Measurements from ENCODE around the gene DOK7.

The DOK7 gene

GRCh38 chr4:3462790-3463415, at the start of gene DOK7:
Gene DOK7, plus strand, starts transcription at chr4:3463306. Its CDS starts 70 bp downstream, at chr4:3463376.
- no peak for DNase-seq (ENCODE audit: low read depth)

- no peak for DNase-seq (ENCODE audit: low read depth)
These were observed 49.3 kb upstream of the DOK7 start for GRCh38 chr4:3413675-3414420.

DNA sequence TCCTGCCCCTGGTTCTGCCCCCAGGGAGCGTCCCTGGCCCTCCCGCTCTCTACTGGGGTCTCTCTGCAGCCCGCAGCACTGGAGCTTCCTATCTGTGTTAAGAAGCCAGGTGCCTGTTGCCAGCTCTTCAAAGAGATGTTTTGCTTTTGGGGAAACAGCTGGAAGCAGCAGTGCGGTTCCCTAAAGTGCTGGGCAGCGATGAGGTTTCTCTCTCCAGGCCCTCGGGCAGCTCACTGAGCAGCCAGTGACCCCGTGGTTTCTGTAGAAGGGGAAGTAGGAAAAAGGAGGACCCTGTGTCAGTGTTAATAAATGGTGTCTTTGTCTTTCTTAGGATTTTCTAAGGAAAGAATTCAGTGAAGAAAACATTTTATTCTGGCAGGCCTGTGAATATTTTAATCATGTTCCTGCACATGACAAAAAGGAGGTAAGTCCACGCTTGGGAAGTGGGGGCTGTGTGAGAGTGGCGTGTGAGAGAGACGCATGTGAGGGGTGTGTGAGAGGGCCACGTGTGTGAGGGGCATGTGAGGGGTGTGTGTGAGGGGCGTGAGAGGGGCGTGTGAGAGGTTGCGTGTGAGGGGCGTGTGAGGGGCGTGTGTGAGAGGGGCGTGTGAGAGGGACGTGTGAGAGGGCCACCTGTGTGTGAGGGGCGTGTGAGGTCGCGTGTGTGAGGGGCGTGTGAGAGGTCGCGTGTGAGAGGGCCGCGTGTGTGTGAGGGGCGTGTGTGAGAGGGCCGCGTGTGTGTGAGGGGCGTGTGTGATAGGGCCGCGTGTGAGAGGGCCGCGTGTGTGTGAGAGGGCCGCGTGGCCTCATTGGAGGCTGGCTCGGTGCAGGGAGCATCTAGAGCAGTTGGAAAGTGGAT, 48.5 kb upstream of the DOK7 start:
- no peak for DNase-seq (ENCODE audit: low read depth)

- DNase-seq (ENCODE audit: low read depth), result no peak
These were observed 47.5 kb upstream of the DOK7 start for GRCh38 chr4:3415471-3416141.

DNA sequence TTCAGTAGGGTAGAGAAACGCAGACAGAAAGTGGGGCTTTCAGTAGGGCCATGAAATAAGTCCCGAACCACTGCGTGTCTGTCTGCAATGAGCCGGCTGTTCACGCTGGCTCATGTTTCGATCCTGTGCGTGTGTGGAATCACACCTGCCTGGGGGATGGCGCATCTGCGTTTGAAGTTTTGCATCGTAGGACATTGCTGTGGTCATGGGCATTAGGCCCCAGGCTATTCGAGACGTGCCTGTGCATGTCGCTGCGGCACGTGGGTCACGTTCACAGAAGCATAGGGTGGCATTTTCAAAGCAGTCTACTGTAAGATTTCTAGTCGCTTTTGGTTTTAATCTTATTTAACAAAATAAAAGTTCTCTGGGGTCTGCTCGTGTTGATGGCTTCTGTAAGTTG, 46.8 kb upstream of the DOK7 start:
- no peak for DNase-seq (ENCODE audit: low read depth)

GRCh38 chr4:3416821-3417221, 46.3 kb upstream of the DOK7 start:
- no peak for DNase-seq (ENCODE audit: low read depth)

DNA sequence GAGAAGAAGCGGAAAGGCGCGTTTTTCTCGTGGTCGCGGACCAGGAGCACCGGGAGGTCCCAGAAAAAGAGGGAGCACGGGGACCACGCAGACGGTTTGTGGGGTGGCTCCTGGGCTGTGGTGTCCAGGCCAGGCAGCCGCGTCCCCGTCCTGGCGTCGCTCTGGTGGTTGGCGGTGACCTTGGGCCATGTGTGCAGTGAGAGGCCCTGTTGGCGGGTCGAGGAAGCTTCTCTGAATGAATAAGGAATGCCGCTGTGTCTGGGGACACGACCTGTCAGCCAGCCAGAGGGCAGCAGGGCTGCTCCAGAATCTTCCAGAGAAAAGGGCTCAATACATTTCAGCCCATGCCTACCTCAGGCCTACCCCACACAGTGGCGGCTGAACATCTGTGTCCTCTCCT, 45.7 kb upstream of the DOK7 start:
- no peak for DNase-seq (ENCODE audit: low read depth)

- DNase-seq (ENCODE audit: low read depth), result no peak
These were observed 44.9 kb upstream of the DOK7 start for GRCh38 chr4:3418029-3418762.

- no peak for DNase-seq (ENCODE audit: low read depth)
These were observed 43.1 kb upstream of the DOK7 start for GRCh38 chr4:3419836-3420605.

GRCh38 chr4:3420606-3420955, 42.5 kb upstream of the DOK7 start:
- DNase-seq (ENCODE audit: low read depth), result no peak

DNA sequence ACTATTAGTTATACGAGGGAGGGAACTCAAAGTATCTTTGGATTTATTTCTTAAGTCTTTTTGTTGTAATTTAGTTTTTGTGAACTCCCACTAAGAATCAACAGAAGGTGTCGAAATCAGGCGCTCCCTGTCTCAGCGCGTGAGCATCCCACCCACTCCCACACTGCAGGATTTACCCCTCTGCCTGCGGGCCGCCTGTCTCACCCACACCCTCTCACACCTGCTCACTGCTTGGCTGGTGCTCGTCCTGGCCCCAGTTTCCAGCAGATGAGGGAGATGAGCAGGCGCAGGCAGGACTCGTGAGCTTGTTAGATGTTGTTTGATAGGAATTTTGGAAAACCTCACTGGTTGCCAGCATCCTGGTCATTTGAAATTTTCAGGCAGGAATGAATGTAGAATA, 42.1 kb upstream of the DOK7 start:
- DNase-seq (ENCODE audit: low read depth), result no peak

GRCh38 chr4:3421470-3421869, 41.6 kb upstream of the DOK7 start:
- DNase-seq (ENCODE audit: low read depth), result no peak

DNA sequence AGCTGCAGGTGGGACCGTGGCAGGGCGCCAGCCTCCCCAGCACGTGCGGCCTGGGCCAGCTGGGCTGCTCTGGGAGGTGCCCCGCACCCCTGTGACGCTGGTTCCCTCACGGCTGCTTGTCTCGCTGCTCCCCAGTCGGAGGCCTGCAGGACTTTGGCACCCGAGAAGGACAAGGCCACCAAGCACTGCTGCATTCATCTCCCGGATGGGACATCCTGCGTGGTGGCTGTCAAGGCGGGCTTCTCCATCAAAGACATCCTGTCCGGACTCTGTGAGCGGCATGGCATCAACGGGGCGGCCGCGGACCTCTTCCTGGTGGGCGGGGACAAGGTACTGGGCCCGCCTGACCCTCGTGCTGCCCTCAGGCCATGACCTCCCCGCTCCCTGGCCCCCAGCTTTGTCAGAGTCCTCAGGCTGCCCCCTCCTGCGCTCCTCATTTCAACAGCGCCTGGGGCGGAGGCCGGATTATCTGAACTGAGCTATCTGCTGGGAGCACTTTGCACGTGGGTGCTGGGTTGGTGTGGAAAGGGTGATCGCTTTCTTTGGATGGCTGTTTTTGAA, 40.8 kb upstream of the DOK7 start:
- DNase-seq (ENCODE audit: low read depth), result no peak

GRCh38 chr4:3422808-3423297, 40.3 kb upstream of the DOK7 start:
- no peak for DNase-seq (ENCODE audit: low read depth)

DNA sequence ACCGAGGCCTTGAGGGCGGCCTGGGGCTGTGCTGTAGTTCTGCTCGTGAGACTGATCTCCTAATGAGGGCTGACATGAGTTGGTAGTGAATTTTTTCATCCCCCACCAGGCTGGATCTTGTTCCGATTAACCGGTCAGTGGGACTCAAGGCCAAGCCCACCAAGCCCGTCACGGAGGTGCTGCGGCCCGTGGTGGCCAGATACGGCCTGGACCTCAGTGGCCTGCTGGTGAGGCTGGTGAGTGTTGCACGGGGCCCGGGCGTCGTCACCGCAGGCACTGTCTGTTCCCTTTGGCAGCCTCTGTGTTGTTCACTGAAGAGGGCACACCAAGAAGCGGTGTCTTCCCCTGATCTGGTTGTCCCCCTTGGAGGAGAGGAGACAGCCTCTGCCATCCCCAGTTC, 39.7 kb upstream of the DOK7 start:
- DNase-seq (ENCODE audit: low read depth), result no peak

GRCh38 chr4:3423952-3424351, 39.2 kb upstream of the DOK7 start:
- no peak for DNase-seq (ENCODE audit: low read depth)

DNA sequence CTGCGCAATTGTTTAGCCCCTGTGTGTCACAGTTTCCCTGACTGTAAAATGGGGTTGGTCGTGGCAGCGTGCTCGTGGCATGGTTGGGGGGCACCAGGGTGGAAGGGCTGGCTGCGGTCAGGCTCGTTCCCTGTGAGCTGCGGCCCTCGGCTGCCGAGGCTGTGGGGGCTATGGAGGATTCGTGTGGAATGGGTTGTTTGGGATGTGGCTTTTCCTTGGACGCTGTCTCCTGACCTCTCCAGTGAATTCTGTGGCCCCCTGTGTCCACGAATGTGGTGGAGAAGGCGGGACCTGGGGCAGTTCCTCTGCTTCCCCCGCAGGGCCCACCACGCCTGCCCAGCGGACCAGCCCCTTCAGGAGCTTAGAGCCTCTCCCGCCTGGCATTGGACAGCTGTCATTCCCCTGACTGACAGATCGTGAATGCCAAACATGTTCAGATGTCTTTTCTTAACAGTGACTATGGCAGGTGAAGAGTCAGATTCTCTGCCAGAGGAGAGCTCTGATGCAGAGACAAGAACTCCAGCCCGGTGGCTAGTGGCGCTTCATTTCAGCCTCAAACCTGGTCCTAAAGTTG, 38.5 kb upstream of the DOK7 start:
- DNase-seq (ENCODE audit: low read depth), result no peak

DNA sequence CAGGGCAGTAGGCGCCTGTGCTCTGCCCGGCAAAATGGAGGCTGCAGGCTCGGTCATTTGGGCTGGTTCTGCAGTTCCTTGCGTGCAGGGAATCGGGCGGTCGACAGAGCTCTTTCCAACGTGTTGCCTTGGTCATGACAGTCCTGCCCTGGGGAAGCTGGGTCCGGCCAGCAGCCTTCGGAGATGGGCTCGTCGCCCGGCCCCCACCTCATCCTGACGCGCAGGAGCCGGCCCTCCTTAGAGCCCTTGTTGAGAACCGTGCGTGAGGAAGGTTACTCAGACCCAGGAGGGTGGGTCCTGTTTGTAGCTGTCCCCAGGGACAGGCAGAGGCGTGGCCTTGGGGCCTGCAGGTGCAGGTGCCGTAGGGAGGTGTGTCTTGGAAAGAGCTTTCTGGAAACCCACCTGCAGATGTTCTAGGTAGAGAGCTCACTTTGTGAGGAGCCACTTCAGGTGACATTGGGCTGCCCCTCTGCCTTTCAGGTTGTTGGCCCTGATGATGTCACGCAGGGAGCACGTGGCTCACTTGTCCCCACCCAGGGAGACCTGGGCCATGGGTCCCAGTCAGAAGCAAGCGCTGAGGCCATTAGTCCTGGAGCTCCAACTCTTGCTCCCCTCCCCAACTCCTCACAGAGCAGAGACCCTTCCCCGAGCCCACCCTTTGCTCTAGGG, 36.5 kb upstream of the DOK7 start:
- DNase-seq (ENCODE audit: low read depth), result no peak

GRCh38 chr4:3427134-3427476, 36.0 kb upstream of the DOK7 start:
- DNase-seq (ENCODE audit: low read depth), result no peak

Data from GM04503 (cell line).